Astrocyte of the cerebellum (primary cell): ENCODE data around the gene EZR.

Experiments
- DNase-seq: peaks from one replicate; pipeline ENCODE4 v3.0.0-alpha.2; 2011; ENCODE audit warnings: low read depth
- H3K4me3 ChIP-seq: 2 replicates; pipeline ENCODE4 v1.5.1; 2011; ENCODE audit warnings: mild to moderate bottlenecking, low read depth, low read length, moderate library complexity
- CTCF ChIP-seq: IDR thresholded peaks from 2 replicates; pipeline ENCODE4 v1.5.1; 2012; ENCODE audit warnings: low read length, low read depth, moderate library complexity, mild to moderate bottlenecking; ENCODE audit errors: missing control alignments
- in situ Hi-C: cut with HindIII; loops from 2 replicates; pipeline ENCODE4 v1.10.0; 2017; ENCODE audit warnings: low sequenced_read_pairs

Gene EZR

GRCh38 chr6:158765499-158766068 lies 53.6 kb downstream of the EZR start:
- TF ChIP-seq CTCF, result no peak
- H3K4me3 ChIP-seq, result no peak overlapping the region
- no peak for DNase-seq
- in situ Hi-C loops, result no loop called here

GRCh38 chr6:158764926-158765325 lies 54.2 kb downstream of the EZR start:
- no peak for DNase-seq

GRCh38 chr6:158764183-158764849 lies 54.9 kb downstream of the EZR start:
- no peak for TF ChIP-seq CTCF
- H3K4me3 ChIP-seq, result no peak overlapping the region
- no peak for DNase-seq
- in situ Hi-C loops, result no loop called here

More at GRCh38 chr6:158764926-158765325, 54.2 kb downstream of the EZR start:
- in situ Hi-C loops, result no loop called here
- no peak overlapping the region for H3K4me3 ChIP-seq
- no peak for TF ChIP-seq CTCF

- DNase-seq, result no peak
- in situ Hi-C loops, result no loop called here
- H3K4me3 ChIP-seq, result no peak overlapping the region
- TF ChIP-seq CTCF, result no peak
These were observed 55.6 kb downstream of the EZR start for GRCh38 chr6:158763434-158764182.

- H3K4me3 ChIP-seq, result no peak overlapping the region
- no peak for TF ChIP-seq CTCF
- in situ Hi-C loops, result no loop called here
- no peak for DNase-seq
These were observed 56.3 kb downstream of the EZR start for GRCh38 chr6:158762787-158763433.

GRCh38 chr6:158761746-158762145 lies 57.4 kb downstream of the EZR start:
- in situ Hi-C loops, result no loop called here
- DNase-seq, result no peak
- TF ChIP-seq CTCF, result no peak
- H3K4me3 ChIP-seq, result no peak overlapping the region
